Measurements from ENCODE around the gene RSPO1. TPM values are rescaled to one million over a fixed set of nuclear protein-coding genes. Genes with fewer than 3 reads are reported as not detected.

The RSPO1 gene
- polyA plus RNA-seq, 1 donor from 2014 or later: not detected

DNA sequence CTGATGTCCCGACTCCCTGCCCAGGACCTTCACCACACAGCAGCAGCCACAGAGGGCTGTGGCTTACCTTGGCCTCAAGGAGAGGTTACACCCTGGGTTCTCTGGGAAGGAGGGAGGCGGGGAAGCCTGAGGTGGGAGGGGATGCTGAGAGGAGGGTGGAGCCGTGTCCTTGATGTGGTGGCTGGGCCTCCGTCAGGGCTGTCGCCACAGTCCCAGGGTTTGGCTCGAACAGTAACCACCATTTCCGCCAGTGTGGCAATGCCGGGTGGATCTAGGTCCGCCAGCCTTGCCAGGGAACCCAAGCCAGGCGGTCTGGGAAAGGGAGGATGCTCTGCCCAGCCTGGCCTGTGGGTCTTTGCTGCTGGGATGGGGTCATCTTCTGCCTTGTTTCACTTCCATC is 39.2 kb upstream of the RSPO1 start:
- Histone ChIP-seq H3K27me3 (ENCODE audit: insufficient read depth, low read depth, low read length) (no peaks in the 10 kb centered on the region), H3K9me2 (ENCODE audit: insufficient read depth, low read length) (no peaks in the 10 kb centered on the region), H3K36me3 (ENCODE audit: insufficient read depth, low read length) (no peaks in the 10 kb centered on the region), H2AFZ (ENCODE audit: low read depth, low read length) (no peak overlapping the region), H3K9ac (ENCODE audit: low read length) (no peak overlapping the region), H3F3A (ENCODE audit: insufficient read depth, low read length, poor library complexity, severe bottlenecking) (no peaks in the 10 kb centered on the region), H3K4me3 (ENCODE audit: low read length) (no peak overlapping the region), H3K9me3 (ENCODE audit: low read length) (no peaks in the 10 kb centered on the region), H4K20me1 (ENCODE audit: insufficient read depth) (no peaks in the 10 kb centered on the region), H3K79me2 (replicated peaks; ENCODE audit: insufficient read depth, low read length) (no peaks in the 10 kb centered on the region), H3K4me2 (ENCODE audit: low read length) (no peak overlapping the region), H3K27ac (ENCODE audit: low read length) (no peak overlapping the region)
- TF ChIP-seq, protein P1, sequence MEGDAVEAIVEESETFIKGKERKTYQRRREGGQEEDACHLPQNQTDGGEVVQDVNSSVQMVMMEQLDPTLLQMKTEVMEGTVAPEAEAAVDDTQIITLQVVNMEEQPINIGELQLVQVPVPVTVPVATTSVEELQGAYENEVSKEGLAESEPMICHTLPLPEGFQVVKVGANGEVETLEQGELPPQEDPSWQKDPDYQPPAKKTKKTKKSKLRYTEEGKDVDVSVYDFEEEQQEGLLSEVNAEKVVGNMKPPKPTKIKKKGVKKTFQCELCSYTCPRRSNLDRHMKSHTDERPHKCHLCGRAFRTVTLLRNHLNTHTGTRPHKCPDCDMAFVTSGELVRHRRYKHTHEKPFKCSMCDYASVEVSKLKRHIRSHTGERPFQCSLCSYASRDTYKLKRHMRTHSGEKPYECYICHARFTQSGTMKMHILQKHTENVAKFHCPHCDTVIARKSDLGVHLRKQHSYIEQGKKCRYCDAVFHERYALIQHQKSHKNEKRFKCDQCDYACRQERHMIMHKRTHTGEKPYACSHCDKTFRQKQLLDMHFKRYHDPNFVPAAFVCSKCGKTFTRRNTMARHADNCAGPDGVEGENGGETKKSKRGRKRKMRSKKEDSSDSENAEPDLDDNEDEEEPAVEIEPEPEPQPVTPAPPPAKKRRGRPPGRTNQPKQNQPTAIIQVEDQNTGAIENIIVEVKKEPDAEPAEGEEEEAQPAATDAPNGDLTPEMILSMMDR (IDR thresholded peaks at IDR 0.05; ENCODE audit: poor library complexity, severe bottlenecking): no peak
- TF ChIP-seq, protein P2, sequence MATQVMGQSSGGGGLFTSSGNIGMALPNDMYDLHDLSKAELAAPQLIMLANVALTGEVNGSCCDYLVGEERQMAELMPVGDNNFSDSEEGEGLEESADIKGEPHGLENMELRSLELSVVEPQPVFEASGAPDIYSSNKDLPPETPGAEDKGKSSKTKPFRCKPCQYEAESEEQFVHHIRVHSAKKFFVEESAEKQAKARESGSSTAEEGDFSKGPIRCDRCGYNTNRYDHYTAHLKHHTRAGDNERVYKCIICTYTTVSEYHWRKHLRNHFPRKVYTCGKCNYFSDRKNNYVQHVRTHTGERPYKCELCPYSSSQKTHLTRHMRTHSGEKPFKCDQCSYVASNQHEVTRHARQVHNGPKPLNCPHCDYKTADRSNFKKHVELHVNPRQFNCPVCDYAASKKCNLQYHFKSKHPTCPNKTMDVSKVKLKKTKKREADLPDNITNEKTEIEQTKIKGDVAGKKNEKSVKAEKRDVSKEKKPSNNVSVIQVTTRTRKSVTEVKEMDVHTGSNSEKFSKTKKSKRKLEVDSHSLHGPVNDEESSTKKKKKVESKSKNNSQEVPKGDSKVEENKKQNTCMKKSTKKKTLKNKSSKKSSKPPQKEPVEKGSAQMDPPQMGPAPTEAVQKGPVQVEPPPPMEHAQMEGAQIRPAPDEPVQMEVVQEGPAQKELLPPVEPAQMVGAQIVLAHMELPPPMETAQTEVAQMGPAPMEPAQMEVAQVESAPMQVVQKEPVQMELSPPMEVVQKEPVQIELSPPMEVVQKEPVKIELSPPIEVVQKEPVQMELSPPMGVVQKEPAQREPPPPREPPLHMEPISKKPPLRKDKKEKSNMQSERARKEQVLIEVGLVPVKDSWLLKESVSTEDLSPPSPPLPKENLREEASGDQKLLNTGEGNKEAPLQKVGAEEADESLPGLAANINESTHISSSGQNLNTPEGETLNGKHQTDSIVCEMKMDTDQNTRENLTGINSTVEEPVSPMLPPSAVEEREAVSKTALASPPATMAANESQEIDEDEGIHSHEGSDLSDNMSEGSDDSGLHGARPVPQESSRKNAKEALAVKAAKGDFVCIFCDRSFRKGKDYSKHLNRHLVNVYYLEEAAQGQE (IDR thresholded peaks at IDR 0.05; ENCODE audit: borderline replicate concordance): no peak
- TF ChIP-seq TAF1 (IDR thresholded peaks at IDR 0.05; ENCODE audit: low read depth) (no peak), EZH2 (IDR thresholded peaks at IDR 0.05; ENCODE audit: borderline replicate concordance, insufficient read depth, low read length, poor library complexity, severe bottlenecking) (no peak)

DNA sequence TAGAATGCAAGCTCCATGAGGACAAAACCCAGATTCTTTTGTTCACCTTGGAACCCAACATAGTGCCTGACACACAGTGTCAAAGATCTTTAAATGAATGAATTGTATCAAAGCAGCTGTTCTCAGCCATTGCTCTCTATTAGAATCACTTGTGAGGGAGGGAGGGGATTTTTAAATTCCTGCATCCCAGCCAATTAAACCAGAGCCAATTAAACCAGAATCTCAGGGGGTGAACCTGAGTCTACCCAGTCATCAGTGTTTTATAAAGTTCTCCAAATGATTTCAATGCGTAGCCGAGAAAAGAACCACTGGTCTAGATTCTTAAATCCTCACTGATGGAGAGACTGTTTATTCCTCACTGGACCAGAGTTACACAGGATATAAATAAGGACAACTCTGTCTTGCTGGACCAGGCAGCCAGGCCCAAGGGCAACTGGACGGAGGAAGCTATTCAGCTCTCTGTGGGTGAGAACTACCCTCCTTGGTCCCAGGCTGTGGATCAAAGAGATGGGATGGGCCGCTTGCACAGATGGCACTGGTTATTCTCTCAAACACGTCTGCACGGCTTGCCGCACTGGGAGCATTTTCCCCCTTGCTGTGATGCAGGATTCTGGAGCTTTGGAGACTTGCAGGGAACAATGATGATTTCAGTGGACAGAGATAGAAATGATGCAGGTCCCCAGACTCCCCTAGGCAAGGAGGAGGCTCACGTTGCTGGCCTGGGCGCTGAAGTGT is 37.6 kb upstream of the RSPO1 start:
- no peaks in the 10 kb centered on the region for H3K36me3 ChIP-seq (ENCODE audit: insufficient read depth, low read length)
- no peaks in the 10 kb centered on the region for H3K9me3 ChIP-seq (ENCODE audit: low read length)
- no peak overlapping the region for H3K4me3 ChIP-seq (ENCODE audit: low read length)
- H3K9me2 ChIP-seq (ENCODE audit: insufficient read depth, low read length): no peaks in the 10 kb centered on the region
- H2AFZ ChIP-seq (ENCODE audit: low read depth, low read length): no peak overlapping the region
- no peaks in the 10 kb centered on the region for H4K20me1 ChIP-seq (ENCODE audit: insufficient read depth)
- H3K4me2 ChIP-seq (ENCODE audit: low read length): no peak overlapping the region
- no peaks in the 10 kb centered on the region for H3K27me3 ChIP-seq (ENCODE audit: insufficient read depth, low read depth, low read length)
- H3K27ac ChIP-seq (ENCODE audit: low read length): no peak overlapping the region
- TF ChIP-seq EZH2 (IDR thresholded peaks at IDR 0.05; ENCODE audit: borderline replicate concordance, insufficient read depth, low read length, poor library complexity, severe bottlenecking) (no peak), POLR2AphosphoS5 (IDR thresholded peaks at IDR 0.05) (no peak), RAD21 (conservative IDR thresholded peaks at IDR 0.05) (no peak), EP300 (conservative IDR thresholded peaks at IDR 0.05; ENCODE audit: poor library complexity, severe bottlenecking) (no peak), TAF1 (IDR thresholded peaks at IDR 0.05; ENCODE audit: low read depth) (no peak), MXI1 (conservative IDR thresholded peaks at IDR 0.05; ENCODE audit: poor library complexity, severe bottlenecking) (no peak), SMC3 (conservative IDR thresholded peaks at IDR 0.05; ENCODE audit: poor library complexity) (no peak)
- TF ChIP-seq, protein P2 (IDR thresholded peaks at IDR 0.05; ENCODE audit: borderline replicate concordance): no peak
- TF ChIP-seq, protein P1 (IDR thresholded peaks at IDR 0.05; ENCODE audit: poor library complexity, severe bottlenecking): no peak
- no peaks in the 10 kb centered on the region for H3F3A ChIP-seq (ENCODE audit: insufficient read depth, low read length, poor library complexity, severe bottlenecking)
- no peak overlapping the region for H3K9ac ChIP-seq (ENCODE audit: low read length)
- H3K79me2 ChIP-seq (replicated peaks; ENCODE audit: insufficient read depth, low read length): no peaks in the 10 kb centered on the region

Data from neural cell (in vitro differentiated cells).